Mesendoderm (in vitro differentiated cells): Measurements from ENCODE around the gene FLT3.
"Not testable (repeated sequence)": the region's sequence is repeated elsewhere in the genome, so short reads cannot be mapped to it uniquely, and the experiment has no call there.

ENCODE experiments used
- DNase-seq: peaks from one replicate; pipeline ENCODE4 v3.0.0; 2013
- H2AK5ac ChIP-seq: 2 replicates; pipeline ENCODE4 v1.6.1; 2013; ENCODE audit warnings: low read length, inconsistent platforms
- H2BK120ac ChIP-seq: 2 replicates; pipeline ENCODE4 v1.6.1; 2013; ENCODE audit warnings: low read depth, mild to moderate bottlenecking, low read length, moderate library complexity, mixed read lengths
- H2BK15ac ChIP-seq: replicated peaks from 2 replicates; pipeline ENCODE4 v1.6.1; 2013; ENCODE audit warnings: low read depth, mild to moderate bottlenecking, moderate library complexity
- H2BK5ac ChIP-seq: 2 replicates; pipeline ENCODE4 v1.6.1; 2013; ENCODE audit warnings: low read length, inconsistent platforms
- H3K18ac ChIP-seq: 2 replicates; pipeline ENCODE4 v1.6.1; 2013; ENCODE audit warnings: mild to moderate bottlenecking, low read length, mixed read lengths
- H3K23ac ChIP-seq: one replicate; pipeline ENCODE4 v1.6.1; 2013; ENCODE audit warnings: low read length
- H3K27ac ChIP-seq: 2 replicates; pipeline ENCODE4 v1.5.1; 2013; ENCODE audit warnings: low read depth, mild to moderate bottlenecking, inconsistent platforms, low read length, moderate library complexity
- H3K27me3 ChIP-seq: 2 replicates; pipeline ENCODE4 v1.6.1; 2013; ENCODE audit warnings: low read length, control low read depth, mild to moderate bottlenecking, inconsistent platforms; ENCODE audit not compliant: insufficient read depth, poor library complexity
- H3K36me3 ChIP-seq: 2 replicates; pipeline ENCODE4 v1.6.1; 2013; ENCODE audit warnings: low read length, inconsistent platforms; ENCODE audit not compliant: control insufficient read depth, insufficient read depth
- H3K4ac ChIP-seq: one replicate; pipeline ENCODE4 v1.6.1; 2013; ENCODE audit warnings: low read depth, mild to moderate bottlenecking, low read length, moderate library complexity
- H3K4me1 ChIP-seq: 2 replicates; pipeline ENCODE4 v1.6.1; 2013; ENCODE audit warnings: low read depth, low read length, inconsistent platforms; ENCODE audit not compliant: control insufficient read depth
- H3K4me2 ChIP-seq: 2 replicates; pipeline ENCODE4 v1.6.1; 2013; ENCODE audit warnings: low read length
- H3K4me3 ChIP-seq: 2 replicates; pipeline ENCODE4 v1.5.1; 2013; ENCODE audit warnings: mild to moderate bottlenecking, low read length
- H3K56ac ChIP-seq: one replicate; pipeline ENCODE4 v1.6.1; 2013; ENCODE audit warnings: low read length
- H3K79me1 ChIP-seq: 2 replicates; pipeline ENCODE4 v1.6.1; 2013; ENCODE audit warnings: low read length, inconsistent platforms
- H3K79me2 ChIP-seq: 2 replicates; pipeline ENCODE4 v1.6.1; 2013; ENCODE audit warnings: mild to moderate bottlenecking, low read length; ENCODE audit not compliant: control insufficient read depth, insufficient read depth
- H3K9ac ChIP-seq: 2 replicates; pipeline ENCODE4 v1.6.1; 2013; ENCODE audit warnings: low read length, inconsistent platforms
- H4K5ac ChIP-seq: one replicate; pipeline ENCODE4 v1.6.1; 2013; ENCODE audit warnings: low read length
- H4K8ac ChIP-seq: one replicate; pipeline ENCODE4 v1.6.1; 2013; ENCODE audit warnings: low read depth, mild to moderate bottlenecking, control low read depth, low read length, moderate library complexity
- WGBS: extraction: QIAGEN DNeasy Blood & Tissue Kit; methylation state at CpG from one replicate; pipeline ENCODE4 v1.1.7; 2013; ENCODE audit warnings: low lambda C conversion rate, missing lambda C conversion rate; ENCODE audit not compliant: insufficient coverage; ENCODE audit errors: extremely low coverage; 5-methylcytosine and 5-hydroxymethylcytosine counted together

The FLT3 gene

DNA sequence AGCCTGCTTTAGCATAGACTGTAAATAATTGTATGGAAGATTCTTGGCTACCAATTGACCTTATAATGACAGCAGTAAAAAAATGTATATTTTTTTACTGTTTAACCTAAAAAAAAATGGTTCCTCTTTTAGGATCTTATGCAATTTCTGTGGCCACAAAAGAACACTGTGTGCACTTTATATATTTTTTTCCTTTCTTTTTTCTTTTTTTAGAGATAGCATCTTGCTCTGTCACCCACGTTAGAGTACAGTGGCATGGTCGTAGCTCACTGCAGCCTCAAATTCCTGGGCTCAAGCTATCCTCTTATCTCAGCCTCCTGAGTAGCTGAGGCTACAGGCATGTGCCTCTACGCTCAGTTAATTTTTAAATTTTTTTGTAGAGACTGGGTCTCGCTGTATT is 6.1 kb downstream of the FLT3 start:
- H3K4me1 ChIP-seq = no peaks in the 10 kb centered on the region
- no peak overlapping the region for H3K27ac ChIP-seq
- H3K79me2 ChIP-seq = no peaks in the 10 kb centered on the region
- H3K27me3 ChIP-seq = peaks cover 5% of the 10 kb centered on the region
- no peak overlapping the region for H3K4me2 ChIP-seq
- no peak overlapping the region for H2AK5ac ChIP-seq
- no peaks in the 10 kb centered on the region for H3K36me3 ChIP-seq
- H2BK15ac ChIP-seq = no peak overlapping the region
- H3K9ac ChIP-seq = no peak overlapping the region
- H2BK5ac ChIP-seq = no peak overlapping the region
- no peak overlapping the region for H3K4ac ChIP-seq
- DNase-seq = no peak
- WGBS = no CpG with 5 or more reads among the region's 4 CpGs
- no peak overlapping the region for H2BK120ac ChIP-seq
- H3K23ac ChIP-seq = no peak overlapping the region
- H3K79me1 ChIP-seq = no peaks in the 10 kb centered on the region
- no peak overlapping the region for H4K5ac ChIP-seq
- H3K4me3 ChIP-seq = no peak overlapping the region
- no peak overlapping the region for H3K56ac ChIP-seq
- H4K8ac ChIP-seq = no peak overlapping the region
- no peak overlapping the region for H3K18ac ChIP-seq

DNA sequence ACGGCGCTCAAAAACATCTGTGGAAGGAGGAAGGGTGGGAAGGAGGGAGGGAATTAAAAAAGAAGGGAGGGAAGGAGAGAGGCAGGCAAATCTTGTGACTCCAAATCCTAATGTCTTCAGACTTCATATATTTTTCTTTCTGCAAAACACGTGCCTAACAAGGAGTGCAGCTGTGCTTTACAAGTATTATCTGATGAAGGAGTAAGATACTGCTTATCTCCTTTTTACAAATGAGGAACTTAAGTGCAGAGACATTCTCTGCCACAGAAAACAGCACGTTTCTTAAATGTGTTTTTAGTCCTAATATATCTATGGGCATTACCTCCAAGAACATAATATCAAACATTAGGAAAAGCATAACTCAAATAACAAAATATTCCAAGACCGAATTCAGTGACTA is 6.5 kb downstream of the FLT3 start:
- Histone ChIP-seq H2BK5ac (no peak overlapping the region), H3K79me2 (no peaks in the 10 kb centered on the region), H4K8ac (no peak overlapping the region), H3K18ac (no peak overlapping the region), H3K27ac (no peak overlapping the region), H3K4ac (no peak overlapping the region), H2BK15ac (no peak overlapping the region), H3K9ac (no peak overlapping the region), H3K79me1 (no peaks in the 10 kb centered on the region), H3K4me1 (no peaks in the 10 kb centered on the region), H2AK5ac (no peak overlapping the region), H3K56ac (no peak overlapping the region), H3K27me3 (peaks cover 5% of the 10 kb centered on the region), H4K5ac (no peak overlapping the region), H3K36me3 (no peaks in the 10 kb centered on the region), H2BK120ac (no peak overlapping the region), H3K4me2 (no peak overlapping the region), H3K23ac (no peak overlapping the region), H3K4me3 (no peak overlapping the region)
- no CpG with 5 or more reads among the region's 5 CpGs for WGBS
- DNase-seq = no peak

DNA sequence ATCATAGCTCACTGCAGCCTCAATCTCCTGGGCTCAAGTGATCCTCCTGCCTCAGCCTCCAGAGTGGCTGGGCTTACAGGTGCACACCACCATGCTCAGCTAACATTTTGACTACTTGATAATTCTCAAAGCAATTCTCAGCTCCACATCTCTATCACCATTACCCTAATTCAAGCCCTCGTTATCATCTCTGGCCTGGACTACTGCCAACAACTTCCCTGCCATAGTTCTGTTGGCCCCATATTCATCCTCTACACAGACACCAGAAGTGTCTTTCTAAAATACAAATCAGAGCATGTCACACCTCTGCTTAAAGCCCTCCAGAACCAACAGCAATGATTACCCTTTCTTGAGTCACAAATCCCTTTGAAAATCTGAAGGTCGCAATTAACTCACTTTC is 7.9 kb downstream of the FLT3 start:
- Histone ChIP-seq H3K4me1 (no peaks in the 10 kb centered on the region), H2BK5ac (no peak overlapping the region), H3K27ac (no peak overlapping the region), H3K56ac (no peak overlapping the region), H2BK15ac (no peak overlapping the region), H2AK5ac (no peak overlapping the region), H3K18ac (no peak overlapping the region), H4K8ac (no peak overlapping the region), H3K4ac (no peak overlapping the region), H3K4me2 (no peak overlapping the region), H3K27me3 (no peaks in the 10 kb centered on the region), H3K9ac (no peak overlapping the region), H3K79me2 (no peaks in the 10 kb centered on the region), H3K36me3 (no peaks in the 10 kb centered on the region), H2BK120ac (no peak overlapping the region), H3K4me3 (no peak overlapping the region), H4K5ac (no peak overlapping the region), H3K23ac (no peak overlapping the region), H3K79me1 (no peaks in the 10 kb centered on the region)
- WGBS = no CpG with 5 or more reads among the region's 2 CpGs
- DNase-seq = no peak

DNA sequence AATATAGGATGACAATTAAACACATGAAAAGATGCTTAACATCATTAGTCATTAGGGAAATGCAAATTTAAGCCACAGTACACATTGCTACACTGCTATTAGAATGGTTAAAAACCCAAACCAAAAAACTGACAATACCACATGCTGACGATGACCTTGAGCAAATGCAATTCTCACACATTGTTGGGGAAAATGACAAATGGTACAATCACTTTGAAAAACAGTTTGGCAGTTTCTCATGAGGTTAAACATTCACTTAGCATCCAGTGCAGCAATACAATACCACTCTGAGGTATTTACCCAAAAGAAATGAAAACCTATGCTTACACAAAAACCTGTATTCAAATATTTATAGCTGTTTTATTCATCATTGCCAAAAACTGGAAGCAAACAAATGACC is 11.3 kb downstream of the FLT3 start:
- no peaks in the 10 kb centered on the region for H3K27me3 ChIP-seq
- no peak overlapping the region for H3K27ac ChIP-seq
- H3K79me2 ChIP-seq = no peaks in the 10 kb centered on the region
- H3K4me3 ChIP-seq = no peak overlapping the region
- H2BK5ac ChIP-seq = no peak overlapping the region
- H3K36me3 ChIP-seq = no peaks in the 10 kb centered on the region
- H2AK5ac ChIP-seq = no peak overlapping the region
- H4K5ac ChIP-seq = no peak overlapping the region
- no CpG with 5 or more reads among the region's 1 CpG for WGBS
- H4K8ac ChIP-seq = no peak overlapping the region
- no peak for DNase-seq
- H2BK120ac ChIP-seq = no peak overlapping the region
- no peak overlapping the region for H3K4ac ChIP-seq
- no peaks in the 10 kb centered on the region for H3K4me1 ChIP-seq
- no peak overlapping the region for H3K9ac ChIP-seq
- H3K18ac ChIP-seq = no peak overlapping the region
- H3K56ac ChIP-seq = no peak overlapping the region
- no peak overlapping the region for H2BK15ac ChIP-seq
- no peaks in the 10 kb centered on the region for H3K79me1 ChIP-seq
- no peak overlapping the region for H3K23ac ChIP-seq
- no peak overlapping the region for H3K4me2 ChIP-seq

GRCh38 chr13:28077820-28078219 is 22.6 kb downstream of the FLT3 start:
- not testable (repeated sequence) for H3K27me3 ChIP-seq, H3K4me1 ChIP-seq, H3K4me3 ChIP-seq, H2AK5ac ChIP-seq, H2BK5ac ChIP-seq, H3K79me1 ChIP-seq, H3K4me2 ChIP-seq, H3K27ac ChIP-seq, H3K36me3 ChIP-seq, H3K56ac ChIP-seq, H3K18ac ChIP-seq, H3K79me2 ChIP-seq, H3K23ac ChIP-seq, H2BK120ac ChIP-seq, H4K5ac ChIP-seq, H3K4ac ChIP-seq, H4K8ac ChIP-seq, H3K9ac ChIP-seq, H2BK15ac ChIP-seq
- no CpG with 5 or more reads among the region's 2 CpGs for WGBS
- DNase-seq = peak; percentile 16

- no peak overlapping the region for H3K23ac ChIP-seq
- no CpG with 5 or more reads among the region's 6 CpGs for WGBS
Measured at GRCh38 chr13:28077231-28077630, 23.1 kb downstream of the FLT3 start.

More at GRCh38 chr13:28077231-28077630, 23.1 kb downstream of the FLT3 start:
- Histone ChIP-seq H3K36me3 (no peaks in the 10 kb centered on the region), H3K4me3 (no peak overlapping the region), H3K4me1 (no peaks in the 10 kb centered on the region), H2AK5ac (no peak overlapping the region), H3K4ac (no peak overlapping the region), H3K18ac (no peak overlapping the region), H3K79me1 (no peaks in the 10 kb centered on the region), H4K5ac (no peak overlapping the region), H3K27ac (no peak overlapping the region), H2BK120ac (no peak overlapping the region), H2BK5ac (no peak overlapping the region), H3K4me2 (no peak overlapping the region), H4K8ac (no peak overlapping the region), H3K56ac (no peak overlapping the region), H3K9ac (no peak overlapping the region), H2BK15ac (no peak overlapping the region), H3K27me3 (no peaks in the 10 kb centered on the region), H3K79me2 (no peaks in the 10 kb centered on the region)
- DNase-seq = peak; percentile 2
